Prostate gland (tissue), 2 donors: ENCODE results near the gene LMAN1L. TPM values are rescaled to one million over a fixed set of nuclear protein-coding genes. Genes with fewer than 3 reads are reported as not detected.

Experiments
- DNase-seq: peaks from one replicate; pipeline ENCODE4 v3.0.0-alpha.2; 2019; ENCODE audit warnings: low spot score
- H3K27ac ChIP-seq, 2 donors: fragments of 200-600 bp; sonication (generic); 2 replicates each; pipeline ENCODE4 v1.5.1; 2017 to 2019
- H3K27me3 ChIP-seq: fragments of 200-600 bp; sonication (generic); replicated peaks from 2 replicates; pipeline ENCODE4 v1.5.1; 2019; ENCODE audit not compliant: insufficient read depth
- H3K36me3 ChIP-seq, 2 donors: fragments of 200-600 bp; sonication (generic); 1 replicate in 1 of 2; 2 replicates in 1 of 2; pipeline versions ENCODE4 v1.5.1 to v1.8.1; 2017 to 2019
- H3K4me1 ChIP-seq: fragments of 200-600 bp; sonication (generic); replicated peaks from 2 replicates; pipeline ENCODE4 v1.5.1; 2019
- H3K4me3 ChIP-seq, 2 donors: fragments of 200-600 bp; sonication (generic); 2 replicates each; pipeline ENCODE4 v1.5.1; 2017 to 2019
- H3K9me3 ChIP-seq: fragments of 200-600 bp; sonication (generic); 2 replicates; pipeline ENCODE4 v1.5.1; 2017
- CTCF ChIP-seq, 4 experiments: fragments of 200-600 bp in 2 of 4; fragments of 450-650 bp in 2 of 4; sonication (generic) in 2 of 4; IDR thresholded peaks; 1 replicate in 3 of 4; 2 replicates in 1 of 4; pipeline ENCODE4 v1.5.1; 2016 to 2019; ENCODE audit warnings: antibody characterized with exemption in 4 of 4, mild to moderate bottlenecking in 2 of 4, moderate library complexity in 2 of 4
- POLR2A ChIP-seq: fragments of 450-650 bp; IDR thresholded peaks from one replicate; pipeline ENCODE4 v1.6.1; 2016; ENCODE audit warnings: antibody characterized with exemption, mild to moderate bottlenecking
- POLR2AphosphoS5 ChIP-seq: sonication (generic); formaldehyde crosslinking; IDR thresholded peaks from one replicate; pipeline ENCODE4 v1.6.1; 2017; ENCODE audit warnings: antibody characterized with exemption
- WGBS: methylation state at CpG from one replicate; pipeline ENCODE4 v1.1.5; 2018; 5-methylcytosine and 5-hydroxymethylcytosine counted together
- intact Hi-C: fragments of 100-400 bp; cut with DNase I; formaldehyde crosslinking; loops from one replicate; pipeline ENCODE4 v1.14.2; 2022
- total RNA-seq, 2 donors: library from RNA; depleted of rRNA; stranded (reverse); fragments of >200 nt; gene quantifications; one replicate each; pipeline ENCODE4 v1.1.0, GENCODE V29; 2016

LMAN1L gene
- total RNA-seq, 2 donors from 2014 or later: 219 to 229 TPM

GRCh38 chr15:74857082-74857655, 44.5 kb downstream of the LMAN1L start:
- WGBS: 59% methylated on average over 5 of the region's 5 CpGs
- no peak overlapping the region for H3K4me3 ChIP-seq
- no peaks in the 10 kb centered on the region for H3K27me3 ChIP-seq
- no peak overlapping the region for H3K27ac ChIP-seq
- peaks cover 0 to 11% of the 10 kb centered on the region in 2 donors for H3K36me3 ChIP-seq
- intact Hi-C loops: no loop called here
- H3K9me3 ChIP-seq: no peaks in the 10 kb centered on the region
- peaks cover 8% of the 10 kb centered on the region for H3K4me1 ChIP-seq
- no peak for DNase-seq
- TF ChIP-seq POLR2AphosphoS5 (no peak), POLR2A (no peak), CTCF (IDR thresholded peaks at IDR 0.05) (no peak)

GRCh38 chr15:74857671-74858368, 45.2 kb downstream of the LMAN1L start:
- no peaks in the 10 kb centered on the region for H3K9me3 ChIP-seq
- WGBS: 36% methylated on average over 9 of the region's 9 CpGs
- H3K4me3 ChIP-seq: no peak overlapping the region
- DNase-seq: no peak
- peaks cover 0 to 6% of the 10 kb centered on the region in 2 donors for H3K36me3 ChIP-seq
- peaks cover 8% of the 10 kb centered on the region for H3K4me1 ChIP-seq
- no peak overlapping the region for H3K27ac ChIP-seq
- TF ChIP-seq CTCF (IDR thresholded peaks at IDR 0.05) (no peak), POLR2A (no peak), POLR2AphosphoS5 (no peak)
- no peaks in the 10 kb centered on the region for H3K27me3 ChIP-seq
- intact Hi-C loops: no loop called here

- Histone ChIP-seq H3K9me3 (no peaks in the 10 kb centered on the region), H3K27ac (no peak overlapping the region), H3K27me3 (no peaks in the 10 kb centered on the region), H3K4me3 (no peak overlapping the region), H3K36me3 (peaks cover 0 to 1% of the 10 kb centered on the region in 2 donors), H3K4me1 (peaks cover 8% of the 10 kb centered on the region)
- intact Hi-C loops: no loop called here
- TF ChIP-seq POLR2AphosphoS5: no peak
- TF ChIP-seq POLR2A: no peak
- TF ChIP-seq CTCF (IDR thresholded peaks at IDR 0.05): no peak
- no peak for DNase-seq
- 79% methylated on average over 4 of the region's 4 CpGs for WGBS
These were observed 45.7 kb downstream of the LMAN1L start for GRCh38 chr15:74858369-74858740.

- H3K4me1 ChIP-seq: peaks cover 8% of the 10 kb centered on the region
- WGBS: 83% methylated on average over 11 of the region's 11 CpGs
- no peak overlapping the region for H3K27ac ChIP-seq
- TF ChIP-seq POLR2A: no peak
- no peak for TF ChIP-seq CTCF (IDR thresholded peaks at IDR 0.05)
- TF ChIP-seq POLR2AphosphoS5: no peak
- H3K36me3 ChIP-seq: no peaks in the 10 kb centered on the region
- intact Hi-C loops: no loop called here
- H3K27me3 ChIP-seq: no peaks in the 10 kb centered on the region
- no peaks in the 10 kb centered on the region for H3K9me3 ChIP-seq
- H3K4me3 ChIP-seq: no peak overlapping the region
- DNase-seq: no peak
These were observed 50.8 kb downstream of the LMAN1L start for GRCh38 chr15:74863239-74864056.
